Measurements from ENCODE around the gene ALOX15. TPM values are rescaled to one million over a fixed set of nuclear protein-coding genes. Genes with fewer than 3 reads are reported as not detected.

Gene ALOX15
- total and polyA plus RNA-seq, 10 of the 15 experiments (the other 5 are each of a cell fraction or from before 2014, with no cell fraction given): 0.05 to 1.0 (median 0.24) TPM

DNA sequence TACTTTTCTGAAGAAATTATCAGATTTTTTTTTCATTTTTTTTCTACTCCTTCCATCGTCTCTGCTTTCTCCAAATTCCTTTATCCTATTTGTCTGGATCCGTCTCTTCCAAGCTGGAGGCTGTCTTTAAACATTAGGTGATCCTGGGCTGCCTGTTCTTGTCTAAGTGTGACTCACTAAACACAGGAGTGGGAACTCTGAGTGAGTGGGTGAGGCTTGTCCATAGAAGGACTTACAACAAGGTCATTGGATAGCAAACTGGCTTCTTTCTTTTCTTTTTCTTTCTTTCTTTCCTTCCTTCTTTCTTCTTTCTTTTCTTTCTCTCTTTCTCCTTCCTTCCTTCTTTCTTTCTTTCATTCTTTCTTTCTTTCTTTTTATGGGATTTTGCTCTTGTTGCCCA lies 18.2 kb downstream of the ALOX15 start:
- ATAC-seq (no peak), FAIRE-seq (no peak), DNase-seq (ENCODE audit: low read depth, low spot score) (no peak)
- Histone ChIP-seq H2AFZ (ENCODE audit: control insufficient read depth, low read depth, low read length) (no peak overlapping the region), H3K4me3 (no peak overlapping the region), H3K36me3 (ENCODE audit: control insufficient read depth in 2 of 2, insufficient read depth in 2 of 2, low read length in 1 of 2) (no peaks in the 10 kb centered on the region), H3K9ac (ENCODE audit: control insufficient read depth, insufficient read depth, low read length) (no peak overlapping the region), H3K27me3 (replicated peaks in 1 of 2; ENCODE audit: control insufficient read depth in 2 of 2, insufficient read depth in 2 of 2, low read length in 1 of 2) (peaks cover 0 to 3% of the 10 kb centered on the region in 2 experiments; a peak in 2 of 4 replicates), H3K79me2 (ENCODE audit: control insufficient read depth, insufficient read depth, low read length) (no peaks in the 10 kb centered on the region), H3K4me1 (ENCODE audit: control insufficient read depth, insufficient read depth, low read length) (no peaks in the 10 kb centered on the region), H4K20me1 (ENCODE audit: control insufficient read depth, insufficient read depth) (no peaks in the 10 kb centered on the region), H3K9me3 (replicated peaks; ENCODE audit: control insufficient read depth, insufficient read depth, low read length) (no peaks in the 10 kb centered on the region; the same call in 2 of the 3 replicates), H3K27ac (ENCODE audit: control insufficient read depth, insufficient read depth) (no peak overlapping the region), H3K4me2 (ENCODE audit: control insufficient read depth, insufficient read depth) (no peak overlapping the region)
- RAD21 ChIA-PET (ENCODE audit: unreplicated experiment): interaction anchor here (0.6 kb wide), 1 partner anchor 212 kb away, joined by 4 read pairs; no protein-coding TSS in a partner anchor
- CTCF ChIA-PET: interaction anchor here (0.6 to 6.0 kb wide), 2 partner anchors 56 to 422 kb away, joined by 3 to 135 read pairs; no protein-coding TSS in a partner anchor
- POLR2A ChIA-PET: interaction anchor here (0.6 kb wide), 1 partner anchor 33 kb away, joined by 5 read pairs; no protein-coding TSS in a partner anchor
- intact Hi-C loops (cut with micrococcal nuclease; ENCODE audit: unreplicated experiment): no loop called here
- in situ Hi-C loops (cut with MboI): loop anchor here (5.0 kb wide), 1 partner anchor 56 kb away; no protein-coding TSS in a partner anchor
- SMC1A ChIA-PET (ENCODE audit: uncharacterized antibody, unreplicated experiment): no interaction called here
- 25% methylated on average over 2 of the region's 2 CpGs for WGBS (ENCODE audit: insufficient coverage, insufficient replicate concordance, low lambda C conversion rate, missing lambda C conversion rate)
- no TSS peak for BruUV-seq (replicated peaks)
- TF ChIP-seq, protein P1, sequence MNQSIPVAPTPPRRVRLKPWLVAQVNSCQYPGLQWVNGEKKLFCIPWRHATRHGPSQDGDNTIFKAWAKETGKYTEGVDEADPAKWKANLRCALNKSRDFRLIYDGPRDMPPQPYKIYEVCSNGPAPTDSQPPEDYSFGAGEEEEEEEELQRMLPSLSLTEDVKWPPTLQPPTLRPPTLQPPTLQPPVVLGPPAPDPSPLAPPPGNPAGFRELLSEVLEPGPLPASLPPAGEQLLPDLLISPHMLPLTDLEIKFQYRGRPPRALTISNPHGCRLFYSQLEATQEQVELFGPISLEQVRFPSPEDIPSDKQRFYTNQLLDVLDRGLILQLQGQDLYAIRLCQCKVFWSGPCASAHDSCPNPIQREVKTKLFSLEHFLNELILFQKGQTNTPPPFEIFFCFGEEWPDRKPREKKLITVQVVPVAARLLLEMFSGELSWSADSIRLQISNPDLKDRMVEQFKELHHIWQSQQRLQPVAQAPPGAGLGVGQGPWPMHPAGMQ (IDR thresholded peaks at IDR 0.05; ENCODE audit: borderline replicate concordance): no peak
- no peak for TF ChIP-seq STAT3 (IDR thresholded peaks at IDR 0.05; ENCODE audit: low read depth, low read length)
- TF ChIP-seq NR2F1 (conservative IDR thresholded peaks at IDR 0.05): no peak
- TF ChIP-seq, protein P2, sequence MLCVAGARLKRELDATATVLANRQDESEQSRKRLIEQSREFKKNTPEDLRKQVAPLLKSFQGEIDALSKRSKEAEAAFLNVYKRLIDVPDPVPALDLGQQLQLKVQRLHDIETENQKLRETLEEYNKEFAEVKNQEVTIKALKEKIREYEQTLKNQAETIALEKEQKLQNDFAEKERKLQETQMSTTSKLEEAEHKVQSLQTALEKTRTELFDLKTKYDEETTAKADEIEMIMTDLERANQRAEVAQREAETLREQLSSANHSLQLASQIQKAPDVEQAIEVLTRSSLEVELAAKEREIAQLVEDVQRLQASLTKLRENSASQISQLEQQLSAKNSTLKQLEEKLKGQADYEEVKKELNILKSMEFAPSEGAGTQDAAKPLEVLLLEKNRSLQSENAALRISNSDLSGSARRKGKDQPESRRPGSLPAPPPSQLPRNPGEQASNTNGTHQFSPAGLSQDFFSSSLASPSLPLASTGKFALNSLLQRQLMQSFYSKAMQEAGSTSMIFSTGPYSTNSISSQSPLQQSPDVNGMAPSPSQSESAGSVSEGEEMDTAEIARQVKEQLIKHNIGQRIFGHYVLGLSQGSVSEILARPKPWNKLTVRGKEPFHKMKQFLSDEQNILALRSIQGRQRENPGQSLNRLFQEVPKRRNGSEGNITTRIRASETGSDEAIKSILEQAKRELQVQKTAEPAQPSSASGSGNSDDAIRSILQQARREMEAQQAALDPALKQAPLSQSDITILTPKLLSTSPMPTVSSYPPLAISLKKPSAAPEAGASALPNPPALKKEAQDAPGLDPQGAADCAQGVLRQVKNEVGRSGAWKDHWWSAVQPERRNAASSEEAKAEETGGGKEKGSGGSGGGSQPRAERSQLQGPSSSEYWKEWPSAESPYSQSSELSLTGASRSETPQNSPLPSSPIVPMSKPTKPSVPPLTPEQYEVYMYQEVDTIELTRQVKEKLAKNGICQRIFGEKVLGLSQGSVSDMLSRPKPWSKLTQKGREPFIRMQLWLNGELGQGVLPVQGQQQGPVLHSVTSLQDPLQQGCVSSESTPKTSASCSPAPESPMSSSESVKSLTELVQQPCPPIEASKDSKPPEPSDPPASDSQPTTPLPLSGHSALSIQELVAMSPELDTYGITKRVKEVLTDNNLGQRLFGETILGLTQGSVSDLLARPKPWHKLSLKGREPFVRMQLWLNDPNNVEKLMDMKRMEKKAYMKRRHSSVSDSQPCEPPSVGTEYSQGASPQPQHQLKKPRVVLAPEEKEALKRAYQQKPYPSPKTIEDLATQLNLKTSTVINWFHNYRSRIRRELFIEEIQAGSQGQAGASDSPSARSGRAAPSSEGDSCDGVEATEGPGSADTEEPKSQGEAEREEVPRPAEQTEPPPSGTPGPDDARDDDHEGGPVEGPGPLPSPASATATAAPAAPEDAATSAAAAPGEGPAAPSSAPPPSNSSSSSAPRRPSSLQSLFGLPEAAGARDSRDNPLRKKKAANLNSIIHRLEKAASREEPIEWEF (IDR thresholded peaks at IDR 0.05; ENCODE audit: insufficient replicate concordance, low read depth, low read length): no peak
- no peak for TF ChIP-seq SIN3A (IDR thresholded peaks at IDR 0.05; ENCODE audit: low read depth, low read length)
- TF ChIP-seq, protein P3, sequence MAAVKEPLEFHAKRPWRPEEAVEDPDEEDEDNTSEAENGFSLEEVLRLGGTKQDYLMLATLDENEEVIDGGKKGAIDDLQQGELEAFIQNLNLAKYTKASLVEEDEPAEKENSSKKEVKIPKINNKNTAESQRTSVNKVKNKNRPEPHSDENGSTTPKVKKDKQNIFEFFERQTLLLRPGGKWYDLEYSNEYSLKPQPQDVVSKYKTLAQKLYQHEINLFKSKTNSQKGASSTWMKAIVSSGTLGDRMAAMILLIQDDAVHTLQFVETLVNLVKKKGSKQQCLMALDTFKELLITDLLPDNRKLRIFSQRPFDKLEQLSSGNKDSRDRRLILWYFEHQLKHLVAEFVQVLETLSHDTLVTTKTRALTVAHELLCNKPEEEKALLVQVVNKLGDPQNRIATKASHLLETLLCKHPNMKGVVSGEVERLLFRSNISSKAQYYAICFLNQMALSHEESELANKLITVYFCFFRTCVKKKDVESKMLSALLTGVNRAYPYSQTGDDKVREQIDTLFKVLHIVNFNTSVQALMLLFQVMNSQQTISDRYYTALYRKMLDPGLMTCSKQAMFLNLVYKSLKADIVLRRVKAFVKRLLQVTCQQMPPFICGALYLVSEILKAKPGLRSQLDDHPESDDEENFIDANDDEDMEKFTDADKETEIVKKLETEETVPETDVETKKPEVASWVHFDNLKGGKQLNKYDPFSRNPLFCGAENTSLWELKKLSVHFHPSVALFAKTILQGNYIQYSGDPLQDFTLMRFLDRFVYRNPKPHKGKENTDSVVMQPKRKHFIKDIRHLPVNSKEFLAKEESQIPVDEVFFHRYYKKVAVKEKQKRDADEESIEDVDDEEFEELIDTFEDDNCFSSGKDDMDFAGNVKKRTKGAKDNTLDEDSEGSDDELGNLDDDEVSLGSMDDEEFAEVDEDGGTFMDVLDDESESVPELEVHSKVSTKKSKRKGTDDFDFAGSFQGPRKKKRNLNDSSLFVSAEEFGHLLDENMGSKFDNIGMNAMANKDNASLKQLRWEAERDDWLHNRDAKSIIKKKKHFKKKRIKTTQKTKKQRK (IDR thresholded peaks at IDR 0.05; ENCODE audit: low read depth, low read length): no peak
- no peak for TF ChIP-seq SRF (IDR thresholded peaks at IDR 0.05; ENCODE audit: low read depth in 2 of 2, low read length in 2 of 2)
- no peak for TF ChIP-seq ETV6 (conservative IDR thresholded peaks at IDR 0.05 in 1 of 2, IDR thresholded peaks at IDR 0.05 in 1 of 2; ENCODE audit: borderline replicate concordance in 1 of 2, low read depth in 1 of 2)
- TF ChIP-seq, protein P4, sequence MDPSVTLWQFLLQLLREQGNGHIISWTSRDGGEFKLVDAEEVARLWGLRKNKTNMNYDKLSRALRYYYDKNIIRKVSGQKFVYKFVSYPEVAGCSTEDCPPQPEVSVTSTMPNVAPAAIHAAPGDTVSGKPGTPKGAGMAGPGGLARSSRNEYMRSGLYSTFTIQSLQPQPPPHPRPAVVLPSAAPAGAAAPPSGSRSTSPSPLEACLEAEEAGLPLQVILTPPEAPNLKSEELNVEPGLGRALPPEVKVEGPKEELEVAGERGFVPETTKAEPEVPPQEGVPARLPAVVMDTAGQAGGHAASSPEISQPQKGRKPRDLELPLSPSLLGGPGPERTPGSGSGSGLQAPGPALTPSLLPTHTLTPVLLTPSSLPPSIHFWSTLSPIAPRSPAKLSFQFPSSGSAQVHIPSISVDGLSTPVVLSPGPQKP (IDR thresholded peaks at IDR 0.05; ENCODE audit: low read depth, low read length): no peak
- TF ChIP-seq TCF12 (IDR thresholded peaks at IDR 0.05; ENCODE audit: low read depth, low read length): no peak
- TF ChIP-seq SMARCA5 (IDR thresholded peaks at IDR 0.05): no peak
- no peak for TF ChIP-seq POLR2A (IDR thresholded peaks at IDR 0.05; ENCODE audit: low read depth, low read length)
